HG02571 (cell line): ENCODE data around the gene MICAL3.
"Not testable (repeated sequence)": the region's sequence is repeated elsewhere in the genome, so short reads cannot be mapped to it uniquely, and the experiment has no call there.

Experiments used
- ATAC-seq: cut with Tn5 transposase; IDR thresholded peaks from one replicate; pipeline ENCODE4 v1.9.1; 2021; ENCODE audit warnings: mild to moderate bottlenecking, moderate library complexity; ENCODE audit not compliant: unreplicated experiment

Gene MICAL3

GRCh38 chr22:18032455-18033101 lies 8.2 kb upstream of the MICAL3 start:
- ATAC-seq: no peak

- no peak for ATAC-seq
These were observed 7.5 kb upstream of the MICAL3 start for GRCh38 chr22:18031695-18032454.

DNA sequence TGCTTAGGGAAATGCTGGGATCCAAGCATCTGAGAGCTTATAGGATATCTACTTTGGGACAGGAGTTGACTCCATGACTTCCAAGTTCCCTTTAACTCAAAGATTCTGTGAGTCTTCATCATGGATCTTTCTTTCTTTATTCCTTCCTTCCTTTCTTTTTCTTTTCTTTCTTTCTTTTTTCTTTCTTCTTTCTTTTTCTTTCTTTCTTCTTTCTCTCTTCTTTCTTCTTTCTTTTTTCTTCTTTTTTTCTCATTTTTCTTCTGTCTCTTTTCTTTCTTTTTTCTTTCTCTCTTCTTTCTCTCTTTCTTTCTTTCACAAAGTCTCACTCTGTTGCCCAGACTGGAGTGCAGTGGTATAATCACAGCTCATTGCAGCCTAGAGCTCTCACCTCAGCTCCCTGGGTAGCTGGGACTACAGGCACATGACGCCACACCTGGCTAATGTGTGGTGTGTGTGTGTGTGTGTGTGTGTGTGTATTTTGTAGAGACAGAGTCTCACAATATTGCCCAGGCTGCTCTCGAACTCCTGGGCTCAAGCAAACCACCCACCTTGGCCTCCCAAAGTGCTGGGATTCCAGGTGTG lies 5.4 kb upstream of the MICAL3 start:
- ATAC-seq: no peak

DNA sequence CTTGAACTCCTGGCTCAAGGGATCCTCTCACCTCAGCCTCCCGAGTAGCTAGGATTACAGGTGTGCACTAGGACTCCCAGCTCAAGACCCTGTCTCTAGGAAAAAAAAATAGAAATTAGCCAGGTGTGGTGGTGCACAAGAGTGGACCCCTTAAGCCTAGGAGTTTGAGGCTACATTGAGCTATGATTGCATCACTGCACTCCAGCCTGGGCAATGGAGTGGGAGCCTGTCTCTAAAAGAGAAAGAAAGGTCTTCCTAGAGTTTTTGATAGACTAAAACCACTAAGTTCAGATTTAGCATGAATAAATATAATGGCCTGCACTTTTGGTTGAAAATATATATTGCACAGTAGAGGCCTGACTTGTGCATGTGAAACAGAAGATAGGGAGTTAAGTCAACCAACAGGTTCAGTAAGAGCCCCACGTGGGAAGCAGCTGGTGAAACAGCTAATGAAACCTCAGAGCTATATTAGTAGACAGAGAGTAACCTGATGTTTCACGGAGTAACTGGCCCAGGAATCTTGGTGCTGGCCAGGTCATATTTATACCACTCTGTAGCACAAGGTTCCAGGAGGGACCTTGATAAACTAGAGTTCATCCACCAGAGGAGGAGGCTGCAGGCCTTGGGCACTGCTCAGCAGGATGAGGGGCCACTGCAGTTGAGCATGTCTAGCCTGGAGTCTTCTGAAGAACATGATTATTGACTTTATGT lies 4.6 kb upstream of the MICAL3 start:
- ATAC-seq: no peak

- not testable (repeated sequence) for ATAC-seq
These were observed 1.5 kb upstream of the MICAL3 start for GRCh38 chr22:18025898-18026297.

DNA sequence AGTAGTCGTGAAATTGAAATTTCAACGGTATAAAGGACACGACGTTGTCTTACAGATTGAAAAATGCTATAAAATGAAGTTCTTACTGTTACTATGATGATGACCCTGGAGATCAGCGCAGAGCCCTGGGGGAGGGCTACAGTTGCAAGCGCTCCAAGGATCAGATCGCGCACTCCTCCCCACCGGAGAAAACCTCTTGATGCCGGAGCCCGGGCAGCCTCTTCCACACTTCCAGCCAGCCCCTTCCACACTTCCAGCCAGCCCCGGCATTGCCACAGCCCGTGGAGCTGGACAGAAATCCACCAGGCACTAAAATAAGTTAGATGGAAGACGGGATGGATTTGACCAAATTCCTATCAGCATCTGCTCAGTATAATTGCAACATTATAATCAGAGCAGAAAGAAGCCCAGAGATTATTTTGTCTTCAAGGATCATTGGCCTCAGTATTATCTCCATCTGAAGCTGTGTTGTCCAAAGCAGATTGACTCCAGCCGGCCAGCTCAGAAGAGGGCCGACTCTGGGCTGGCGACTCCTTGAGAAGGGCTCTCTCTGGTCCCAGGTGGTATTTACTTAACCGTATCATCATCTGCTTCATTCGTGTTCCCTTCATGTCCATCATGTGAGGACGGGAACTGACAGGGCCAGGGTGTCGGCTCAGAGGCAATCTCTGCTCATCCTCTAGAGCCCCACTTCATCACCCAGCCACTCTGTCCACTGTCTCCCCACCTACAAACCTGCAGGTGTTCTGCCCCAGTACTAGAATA lies 777 bp upstream of the MICAL3 start:
- ATAC-seq: no peak

DNA sequence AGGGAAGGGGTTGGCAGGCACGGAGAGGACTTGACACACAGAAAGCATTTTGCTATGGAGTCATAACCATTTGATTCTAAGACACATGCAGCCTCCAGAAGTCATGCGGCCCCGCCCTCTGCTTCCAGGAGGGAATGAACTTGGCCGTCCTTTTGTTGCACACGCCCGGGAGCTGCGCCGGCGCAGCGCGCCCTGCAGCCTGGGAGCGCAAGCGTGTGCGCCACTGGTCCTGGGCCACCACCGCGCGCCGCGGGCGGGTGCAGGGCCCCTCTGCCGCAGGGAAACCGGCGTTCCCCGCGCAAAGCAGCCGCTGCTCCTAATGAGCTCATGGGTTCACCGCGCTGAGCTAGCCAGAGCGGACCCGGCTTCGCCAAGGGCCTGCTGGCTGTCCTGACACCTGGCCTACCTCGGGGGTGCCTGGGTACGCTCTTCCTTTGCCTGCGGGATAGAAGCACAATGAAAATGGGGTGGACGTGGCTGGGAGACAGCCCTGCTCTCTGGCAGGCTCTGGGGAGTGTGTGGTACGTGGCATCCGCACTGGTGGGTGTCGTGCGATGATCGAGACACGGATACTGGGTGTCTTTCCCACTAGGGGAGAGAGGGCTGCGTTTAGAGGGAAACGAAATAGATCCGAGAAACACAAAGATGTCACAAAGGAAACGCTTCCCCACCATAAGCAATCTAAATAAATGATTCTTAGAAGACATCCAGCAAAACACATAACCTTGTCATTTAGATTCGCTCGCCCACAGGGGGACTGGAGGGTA lies 669 bp downstream of the MICAL3 start:
- no peak for ATAC-seq

GRCh38 chr22:18022876-18023275 lies 1.5 kb downstream of the MICAL3 start:
- no peak for ATAC-seq

DNA sequence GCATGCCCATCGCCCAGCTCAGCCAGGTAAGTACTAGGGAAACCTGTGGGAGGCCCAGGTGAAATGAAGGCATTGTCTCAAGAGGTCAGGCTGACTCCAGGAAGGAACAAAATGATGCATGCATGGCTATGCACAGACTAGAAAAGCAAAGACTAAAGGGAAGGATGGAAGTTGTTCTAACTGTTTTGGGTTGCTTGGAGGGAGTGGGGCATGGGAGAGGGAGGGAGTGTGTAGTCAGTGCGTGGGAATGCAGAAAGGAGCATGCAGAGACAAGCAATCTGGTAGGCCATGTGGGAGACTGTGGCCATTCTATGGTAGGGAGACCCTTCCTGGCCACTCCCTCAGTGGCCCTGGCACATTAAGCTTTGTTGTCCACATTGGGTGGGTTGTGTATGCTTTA lies 2.9 kb downstream of the MICAL3 start:
- ATAC-seq: no peak

DNA sequence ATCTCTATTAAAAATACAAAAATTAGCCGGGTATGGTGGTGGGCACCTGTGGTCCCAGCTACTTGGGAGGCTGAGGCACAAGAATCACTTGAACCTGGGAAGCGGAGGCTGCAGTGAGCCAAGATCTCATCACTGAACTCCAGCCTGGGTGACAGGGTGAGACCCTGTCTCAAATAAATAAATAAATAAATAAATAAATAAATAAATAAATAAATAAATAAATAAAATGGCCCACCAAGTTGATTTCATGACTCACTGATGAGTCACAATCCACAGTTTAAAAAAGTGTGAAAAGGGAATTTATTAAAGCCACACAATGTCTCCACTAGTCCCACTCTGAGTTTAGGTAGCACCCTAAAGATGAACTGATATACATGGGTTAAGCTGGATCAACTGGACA lies 3.6 kb downstream of the MICAL3 start:
- ATAC-seq: not testable (repeated sequence)

DNA sequence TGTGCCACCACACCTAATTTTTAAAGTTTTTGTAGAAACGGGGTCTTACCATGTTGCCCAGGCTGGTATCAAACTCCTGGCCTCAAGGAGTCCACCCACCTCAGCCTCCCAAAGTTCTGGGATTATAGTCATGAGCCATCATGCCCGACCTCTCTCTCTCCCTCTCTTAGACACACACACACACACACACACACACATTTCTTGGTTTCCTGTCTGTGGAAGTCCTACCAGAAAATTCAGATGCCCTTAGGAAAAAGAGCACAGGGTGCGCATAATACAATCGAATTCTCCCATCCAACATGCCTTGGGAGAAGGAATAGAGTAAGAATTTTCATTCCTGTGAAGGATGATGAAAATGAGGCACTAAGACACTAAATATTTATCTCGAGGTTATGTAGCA lies 10.4 kb downstream of the MICAL3 start:
- no peak for ATAC-seq

DNA sequence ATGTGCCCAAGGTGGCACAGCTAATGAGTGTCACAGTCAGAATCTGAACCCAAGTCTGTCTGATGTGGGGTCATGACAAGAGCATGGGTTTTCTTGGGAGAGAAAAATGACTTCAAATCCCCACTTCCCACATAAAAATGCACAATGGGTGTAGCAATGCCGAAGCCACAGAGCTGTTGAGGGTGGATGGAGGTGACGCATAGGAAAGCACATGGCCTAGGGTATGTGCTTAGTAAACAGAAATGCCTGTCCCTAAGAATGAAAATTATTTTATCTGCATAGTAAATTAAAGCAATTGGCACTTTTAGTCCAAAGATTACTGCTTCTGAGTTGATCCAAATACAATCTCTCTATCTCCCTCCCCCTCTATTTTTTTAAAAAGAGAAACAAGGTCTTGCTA lies 10.9 kb downstream of the MICAL3 start:
- no peak for ATAC-seq

DNA sequence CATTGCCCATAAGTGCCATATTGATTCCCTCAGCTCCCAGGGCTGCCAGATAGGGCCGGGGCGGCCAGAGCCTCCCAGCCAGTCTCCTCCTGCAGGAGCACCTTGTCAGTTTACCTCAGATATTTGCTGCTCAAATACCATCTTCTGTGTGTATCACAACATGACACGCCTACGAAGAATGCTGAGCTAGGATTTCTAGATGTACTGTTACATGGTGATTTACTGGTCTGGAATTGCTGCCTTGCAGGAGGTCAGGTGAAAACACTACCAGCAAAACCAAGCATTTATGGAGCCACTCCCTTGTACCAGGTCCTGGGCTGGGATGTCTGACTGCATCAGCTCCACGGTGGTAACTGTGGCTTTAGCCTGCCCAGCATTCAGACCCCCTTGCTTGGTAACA lies 11.8 kb downstream of the MICAL3 start:
- no peak for ATAC-seq

- no peak for ATAC-seq
These were observed 14.1 kb downstream of the MICAL3 start for GRCh38 chr22:18010266-18010665.

- ATAC-seq: no peak
These were observed 16.2 kb downstream of the MICAL3 start for GRCh38 chr22:18008136-18008535.

GRCh38 chr22:18005201-18005926 lies 19.0 kb downstream of the MICAL3 start:
- no peak for ATAC-seq

DNA sequence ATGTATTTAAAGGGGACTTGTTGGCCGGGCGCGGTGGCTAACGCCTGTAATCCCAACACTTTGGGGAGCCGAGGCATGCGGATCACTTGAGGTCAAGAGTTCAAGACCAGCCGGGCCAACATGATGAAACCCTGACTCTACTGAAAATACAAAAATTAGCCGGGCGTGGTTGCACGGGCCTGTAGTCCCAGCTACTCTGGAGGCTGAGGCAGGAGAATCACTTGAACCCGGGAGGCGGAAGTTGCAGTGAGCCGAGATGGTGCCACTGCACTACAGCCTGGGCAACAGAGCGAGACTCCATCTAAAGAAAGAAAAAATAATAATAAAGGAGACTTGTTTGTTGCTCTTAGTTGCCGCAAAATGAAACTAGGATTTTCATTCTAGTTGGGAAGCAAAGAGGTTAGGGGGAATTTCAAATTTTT lies 22.5 kb downstream of the MICAL3 start:
- not testable (repeated sequence) for ATAC-seq

DNA sequence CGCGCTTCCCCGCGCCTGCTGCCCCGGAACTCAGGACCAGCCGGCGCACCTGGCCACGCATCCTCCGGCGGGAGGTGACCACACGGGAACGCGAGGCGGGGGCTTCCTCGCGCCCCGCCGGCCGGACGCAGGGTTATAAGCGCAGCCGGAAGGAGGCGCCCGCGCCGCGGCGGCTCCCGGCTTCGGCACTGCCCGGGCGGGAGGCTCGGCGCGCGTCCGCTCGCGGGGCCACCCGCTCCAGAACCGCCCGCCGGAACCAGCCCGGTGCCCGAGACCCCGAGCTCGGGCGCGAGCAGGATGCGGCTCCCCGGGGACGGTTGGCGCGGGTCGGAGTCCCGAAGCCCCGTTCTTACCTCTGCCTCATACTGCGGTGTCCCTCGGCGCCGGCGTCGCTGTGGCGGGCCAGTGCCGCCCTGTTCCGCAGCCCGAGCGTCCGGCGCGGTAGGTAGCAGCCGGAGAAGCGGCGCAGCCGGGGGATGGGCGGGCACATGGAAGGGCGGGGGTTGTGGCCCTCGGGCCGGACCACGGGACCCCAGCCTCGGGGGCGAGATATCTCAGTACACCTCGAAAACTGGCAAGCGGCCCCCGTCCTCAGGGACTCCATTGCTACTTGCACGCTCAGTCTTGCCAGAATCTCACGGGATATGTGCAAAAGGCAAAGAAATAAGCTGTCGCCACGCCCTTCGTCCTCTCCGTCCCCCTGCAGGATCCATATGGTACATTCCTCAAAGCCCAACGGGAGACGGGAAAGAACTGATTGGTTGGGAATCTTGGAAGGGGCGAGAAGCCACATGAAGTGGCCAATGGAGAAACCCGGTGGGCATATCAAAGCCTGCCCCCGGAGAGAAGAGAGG lies 23.1 kb downstream of the MICAL3 start:
- no peak for ATAC-seq
